ENCODE measurements around the gene ULK4. TPM values are rescaled to one million over a fixed set of nuclear protein-coding genes. Genes with fewer than 3 reads are reported as not detected.

Gene ULK4
- total and polyA plus RNA-seq, 2 of the 4 experiments (the other 2 are of a cell fraction) = 2.7 to 5.0 TPM

DNA sequence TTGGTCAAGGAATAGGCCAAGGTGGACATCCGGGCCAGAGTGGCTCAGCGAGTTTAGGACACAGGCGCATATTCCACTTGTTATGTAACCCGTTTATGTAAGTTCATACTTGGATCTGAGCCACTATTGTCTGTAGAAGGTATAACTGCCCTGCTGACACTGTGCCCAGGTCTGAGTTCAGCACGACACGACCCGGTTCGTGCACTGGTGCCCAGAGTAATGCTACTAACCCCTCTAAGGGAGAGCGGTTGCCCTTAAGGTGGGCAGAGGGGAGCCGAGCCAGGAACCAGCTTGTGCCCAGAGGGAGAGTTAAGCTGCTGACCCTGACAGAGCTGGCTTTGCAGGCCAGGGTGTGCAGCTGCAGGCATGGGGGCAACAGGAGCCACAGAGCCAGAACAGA is 1.9 kb upstream of the ULK4 start:
- ChIA-PET POLR2A (ENCODE audit: unreplicated experiment) (no interaction called here), CTCF (no interaction called here)
- no TSS peak for BruUV-seq (replicated peaks)
- no peak overlapping the region for H4K8ac ChIP-seq (ENCODE audit: low read depth in 2 of 2, low read length in 2 of 2)
- H4K91ac ChIP-seq (ENCODE audit: insufficient read depth, low read depth, low read length) = no peak overlapping the region
- intact Hi-C loops (cut with micrococcal nuclease) = loop anchor here (2.0 to 5.0 kb wide), 2 partner anchors 49 to 108 kb away; no protein-coding TSS in a partner anchor
- no peak overlapping the region for H3K27ac ChIP-seq (ENCODE audit: insufficient read depth, low read length)
- no peak overlapping the region for H2AK5ac ChIP-seq (ENCODE audit: low read depth, low read length)
- H3K27me3 ChIP-seq (ENCODE audit: control insufficient read depth, insufficient read depth, low read length) = no peaks in the 10 kb centered on the region
- DNase-seq (no peak), ATAC-seq (ENCODE audit: low read depth) (no peak)
- H2BK5ac ChIP-seq (ENCODE audit: low read depth, low read length, poor library complexity, severe bottlenecking) = no peak overlapping the region
- H3K56ac ChIP-seq (ENCODE audit: extremely low read depth, insufficient read depth, low read length) = no peak overlapping the region
- peaks cover 0 to 8% of the 10 kb centered on the region in 2 experiments; a peak in 2 of 4 replicates for H3K79me1 ChIP-seq (ENCODE audit: low read depth in 1 of 2, low read length in 2 of 2)
- no peak overlapping the region for H2AK9ac ChIP-seq (replicated peaks; ENCODE audit: low read depth, low read length, poor library complexity)
- H3K4me2 ChIP-seq (ENCODE audit: low read depth, low read length) = no peak overlapping the region
- H2BK120ac ChIP-seq (ENCODE audit: low read depth, low read length) = no peak overlapping the region
- no peak overlapping the region for H2BK20ac ChIP-seq (ENCODE audit: low read depth, low read length)
- no peak overlapping the region for H3K4ac ChIP-seq (ENCODE audit: low read depth, low read length)
- no peak for TF ChIP-seq RFX5 (IDR thresholded peaks at IDR 0.05; ENCODE audit: low read depth, low read length)
- no peak overlapping the region for H2BK15ac ChIP-seq (ENCODE audit: low read depth, low read length)
- H3K4me1 ChIP-seq (ENCODE audit: control insufficient read depth, insufficient read depth, low read length) = peaks cover 3% of the 10 kb centered on the region; the same call in 1 of the 2 replicates
- H3K4me3 ChIP-seq (ENCODE audit: insufficient read depth, low read depth, low read length) = no peak overlapping the region
- H4K20me1 ChIP-seq (ENCODE audit: insufficient read depth, low read length) = no peaks in the 10 kb centered on the region
- H3K36me3 ChIP-seq (ENCODE audit: control insufficient read depth, insufficient read depth, low read length) = no peaks in the 10 kb centered on the region
- H3K9ac ChIP-seq (ENCODE audit: low read depth, low read length) = no peak overlapping the region
- no peaks in the 10 kb centered on the region for H3K9me3 ChIP-seq (ENCODE audit: control insufficient read depth, insufficient read depth, low read length)
- WGBS, 2 experiments (ENCODE audit: extremely low coverage in 2 of 2, insufficient read length in 1 of 2) = 86% methylated on average over 2 of the region's 10 CpGs; no CpG with 5 or more reads in 1 of the 2 experiments
- peak overlapping the region; percentile 47 for H2AFZ ChIP-seq (replicated peaks; ENCODE audit: low read length, poor library complexity)
- dilution Hi-C loops (cut with HindIII; ENCODE audit: low sequenced_read_pairs, unreplicated experiment) = no loop called here
- in situ Hi-C loops (cut with MboI; ENCODE audit: low sequenced_read_pairs) = no loop called here
- no peaks in the 10 kb centered on the region for H3K9me1 ChIP-seq (ENCODE audit: insufficient read depth, low read length)
- no peak overlapping the region for H3K23ac ChIP-seq (ENCODE audit: low read depth, low read length)
- no peak overlapping the region for H3K18ac ChIP-seq (ENCODE audit: low read depth, low read length)
- no peak overlapping the region for H4K5ac ChIP-seq (ENCODE audit: low read depth, low read length)
- H3K14ac ChIP-seq (replicated peaks; ENCODE audit: low read depth, low read length) = no peak overlapping the region
